Measurements from ENCODE around the gene OTUD7B. TPM values are rescaled to one million over a fixed set of nuclear protein-coding genes. Genes with fewer than 3 reads are reported as not detected.

OTUD7B gene
- total and polyA plus RNA-seq, 7 donors, result 6.0 to 25.2 (median 17.0) TPM

DNA sequence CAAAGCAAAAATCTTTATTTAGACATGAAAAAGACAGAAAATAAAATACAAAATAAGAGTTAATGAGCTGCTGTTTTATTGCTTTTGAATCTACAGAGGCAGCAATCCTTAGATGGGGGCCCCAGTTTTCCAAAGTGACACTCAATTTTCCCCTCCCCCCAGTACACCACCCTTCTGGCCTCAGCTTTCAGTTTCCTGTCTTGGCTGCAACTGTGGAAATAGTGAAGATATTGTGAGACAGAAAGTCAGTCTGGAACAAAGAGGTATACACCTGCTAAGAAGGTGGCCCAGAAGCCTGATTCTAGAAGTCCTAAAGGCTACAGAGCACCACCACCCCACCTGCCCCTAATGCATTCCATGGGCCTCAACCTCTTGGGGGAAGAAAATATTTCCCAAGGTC, 72.8 kb downstream of the OTUD7B start:
- intact Hi-C loops (cut with DNase I), result no loop called here
- no peak for DNase-seq
- peaks cover 0 to 48% (median 38%) of the 10 kb centered on the region in 4 donors for H3K4me1 ChIP-seq
- TF ChIP-seq EP300 (IDR thresholded peaks at IDR 0.05), result no peak
- TF ChIP-seq POLR2A (IDR thresholded peaks at IDR 0.05), result no peak
- TF ChIP-seq POLR2AphosphoS5 (IDR thresholded peaks at IDR 0.05), result no peak
- TF ChIP-seq, protein P1, sequence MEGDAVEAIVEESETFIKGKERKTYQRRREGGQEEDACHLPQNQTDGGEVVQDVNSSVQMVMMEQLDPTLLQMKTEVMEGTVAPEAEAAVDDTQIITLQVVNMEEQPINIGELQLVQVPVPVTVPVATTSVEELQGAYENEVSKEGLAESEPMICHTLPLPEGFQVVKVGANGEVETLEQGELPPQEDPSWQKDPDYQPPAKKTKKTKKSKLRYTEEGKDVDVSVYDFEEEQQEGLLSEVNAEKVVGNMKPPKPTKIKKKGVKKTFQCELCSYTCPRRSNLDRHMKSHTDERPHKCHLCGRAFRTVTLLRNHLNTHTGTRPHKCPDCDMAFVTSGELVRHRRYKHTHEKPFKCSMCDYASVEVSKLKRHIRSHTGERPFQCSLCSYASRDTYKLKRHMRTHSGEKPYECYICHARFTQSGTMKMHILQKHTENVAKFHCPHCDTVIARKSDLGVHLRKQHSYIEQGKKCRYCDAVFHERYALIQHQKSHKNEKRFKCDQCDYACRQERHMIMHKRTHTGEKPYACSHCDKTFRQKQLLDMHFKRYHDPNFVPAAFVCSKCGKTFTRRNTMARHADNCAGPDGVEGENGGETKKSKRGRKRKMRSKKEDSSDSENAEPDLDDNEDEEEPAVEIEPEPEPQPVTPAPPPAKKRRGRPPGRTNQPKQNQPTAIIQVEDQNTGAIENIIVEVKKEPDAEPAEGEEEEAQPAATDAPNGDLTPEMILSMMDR (IDR thresholded peaks at IDR 0.05), result no peak
- peak overlapping the region; percentile 78 to 91 (median 82) for H3K27ac ChIP-seq
- no peaks in the 10 kb centered on the region for H3K9me3 ChIP-seq
- peaks cover 0 to 10% (median 0%) of the 10 kb centered on the region in 4 donors for H3K36me3 ChIP-seq
- no peak overlapping the region for H3K4me3 ChIP-seq
- no peaks in the 10 kb centered on the region for H3K27me3 ChIP-seq

DNA sequence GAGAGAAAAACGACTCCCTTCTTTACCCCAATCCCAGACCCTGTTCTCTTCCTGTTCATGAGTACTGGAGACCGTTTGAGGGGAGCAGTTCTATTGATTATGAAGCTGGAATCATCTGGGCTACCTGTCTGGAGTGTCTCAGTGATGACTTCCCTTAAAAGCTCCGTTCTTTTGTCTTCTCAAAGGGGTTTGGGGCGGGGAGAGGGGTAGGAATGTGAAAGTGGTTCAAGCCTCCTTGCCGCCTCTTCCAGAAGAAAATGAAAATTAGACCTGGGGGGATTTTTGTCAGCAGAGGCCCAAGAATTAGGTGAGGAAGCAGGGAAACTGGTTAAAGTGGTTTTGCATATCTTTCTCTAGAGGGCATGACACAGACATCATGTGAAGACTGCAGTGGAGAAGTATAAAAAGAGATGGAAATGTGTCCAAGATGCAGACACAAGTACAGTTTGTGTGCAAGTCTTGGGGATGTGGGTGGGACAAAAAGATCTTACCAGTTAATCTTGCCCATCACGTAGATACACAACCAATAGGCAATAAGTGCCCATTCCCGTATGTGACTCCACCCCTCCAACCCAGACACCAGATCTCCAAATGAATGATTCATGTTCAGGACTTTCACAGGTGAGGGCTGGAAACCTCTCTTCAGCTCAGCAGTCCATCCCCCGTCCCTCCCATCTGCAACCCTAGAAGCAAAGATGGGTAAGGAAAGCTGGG, 73.4 kb downstream of the OTUD7B start:
- peaks cover 0 to 45% (median 38%) of the 10 kb centered on the region in 4 donors for H3K4me1 ChIP-seq
- TF ChIP-seq, protein P1 (IDR thresholded peaks at IDR 0.05), result no peak
- TF ChIP-seq EP300 (IDR thresholded peaks at IDR 0.05), result no peak
- peak in 2 of 4 donors; percentile 1 to 64 for TF ChIP-seq POLR2AphosphoS5 (IDR thresholded peaks at IDR 0.05)
- TF ChIP-seq POLR2A (IDR thresholded peaks at IDR 0.05), result peak in 1 of 2 donors; percentile 72
- H3K27me3 ChIP-seq, result no peaks in the 10 kb centered on the region
- intact Hi-C loops (cut with DNase I), result no loop called here
- H3K36me3 ChIP-seq, result peaks cover 0 to 16% (median 0%) of the 10 kb centered on the region in 4 donors
- 6 to 43% methylated on average over 8 of the region's 8 CpGs for WGBS, 2 donors
- DNase-seq, result no peak
- peak overlapping the region; percentile 78 to 91 (median 82) for H3K27ac ChIP-seq
- no peaks in the 10 kb centered on the region for H3K9me3 ChIP-seq
- H3K4me3 ChIP-seq, result peak overlapping the region; percentile 56 to 69 (median 61)

DNA sequence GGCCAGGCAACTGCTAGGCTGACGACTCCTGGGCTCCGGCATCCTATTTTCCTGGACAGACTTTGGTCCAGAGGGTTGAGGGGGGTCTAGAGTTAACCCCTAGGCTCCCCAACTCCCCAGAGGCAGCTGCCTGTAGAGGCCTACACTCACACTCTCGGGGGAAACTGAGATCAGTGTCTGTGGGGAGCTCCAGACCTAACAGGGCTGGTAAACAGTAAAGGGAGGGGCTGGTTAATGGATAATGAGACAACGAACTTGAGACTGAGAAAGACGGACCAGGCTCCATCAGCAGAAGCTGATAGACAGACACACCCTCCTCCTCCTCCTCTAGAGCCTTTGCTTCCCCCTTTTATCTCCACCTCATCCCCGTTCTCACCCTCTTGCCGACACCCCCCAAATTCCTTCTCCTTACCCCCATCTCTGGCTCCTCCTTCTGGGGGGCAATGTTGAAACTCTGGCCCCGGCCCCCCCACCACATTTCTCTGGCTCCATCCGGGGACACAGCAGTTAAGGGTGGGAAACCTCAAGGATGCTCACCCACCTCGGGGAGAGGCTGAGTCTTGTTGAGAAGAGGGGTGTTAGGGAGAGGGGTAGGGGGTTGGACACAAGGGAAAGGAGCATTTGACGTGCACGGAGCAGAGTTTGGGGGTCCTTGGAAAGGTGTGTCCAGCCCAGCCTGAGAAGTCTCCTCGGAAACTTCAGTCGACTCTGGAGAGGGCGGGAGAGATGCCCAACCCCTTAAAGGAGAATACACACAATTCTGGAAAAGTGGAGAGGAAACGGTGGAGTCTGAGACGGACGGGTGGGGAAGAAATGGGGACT, 74.1 kb downstream of the OTUD7B start, which contains the start of gene MTMR11:
MTMR11 (minus strand) TSS at position 710 of the 822 bp plus-strand sequence; CDS start at position 478, 232 bp downstream.
- H3K9me3 ChIP-seq, result no peaks in the 10 kb centered on the region
- peak within 1 kb of the TSS; percentile 56 to 69 (median 61) for H3K4me3 ChIP-seq
- intact Hi-C loops (cut with DNase I), result no loop called here
- H3K4me1 ChIP-seq, result peaks cover 0 to 43% (median 37%) of the 10 kb centered on the region in 4 donors
- WGBS, 2 donors, result 7 to 46% methylated on average over 18 of the region's 18 CpGs
- peaks cover 0 to 24% (median 0%) of the 10 kb centered on the region in 4 donors for H3K36me3 ChIP-seq
- H3K27me3 ChIP-seq, result no peaks in the 10 kb centered on the region
- peak within 1 kb of the TSS; percentile 78 to 91 (median 82) for H3K27ac ChIP-seq
- TF ChIP-seq POLR2A (IDR thresholded peaks at IDR 0.05), result peak in 1 of 2 donors; percentile 30
- TF ChIP-seq, protein P1 (IDR thresholded peaks at IDR 0.05), result no peak
- peak; percentile 19 to 54 (median 45) for TF ChIP-seq POLR2AphosphoS5 (IDR thresholded peaks at IDR 0.05)
- DNase-seq, result peak; percentile 80

- Histone ChIP-seq H3K27me3 (no peaks in the 10 kb centered on the region), H3K36me3 (peaks cover 0 to 44% (median 4%) of the 10 kb centered on the region in 4 donors), H3K9me3 (no peaks in the 10 kb centered on the region), H3K4me1 (peaks cover 0 to 37% (median 31%) of the 10 kb centered on the region in 4 donors), H3K27ac (no peak overlapping the region), H3K4me3 (no peak overlapping the region)
- WGBS, 2 donors, result 78 to 83% methylated on average over 2 of the region's 2 CpGs
- no peak for TF ChIP-seq EP300 (IDR thresholded peaks at IDR 0.05)
- TF ChIP-seq POLR2AphosphoS5 (IDR thresholded peaks at IDR 0.05), result no peak
- TF ChIP-seq POLR2A (IDR thresholded peaks at IDR 0.05), result no peak
- TF ChIP-seq, protein P1 (IDR thresholded peaks at IDR 0.05), result no peak
- no peak for DNase-seq
- intact Hi-C loops (cut with DNase I), result no loop called here
These were observed 76.2 kb downstream of the OTUD7B start for GRCh38 chr1:149934356-149934755.

All from sigmoid colon (tissue), 7 donors.